ENCODE data around the gene TM4SF18.

TM4SF18 gene, protein sequence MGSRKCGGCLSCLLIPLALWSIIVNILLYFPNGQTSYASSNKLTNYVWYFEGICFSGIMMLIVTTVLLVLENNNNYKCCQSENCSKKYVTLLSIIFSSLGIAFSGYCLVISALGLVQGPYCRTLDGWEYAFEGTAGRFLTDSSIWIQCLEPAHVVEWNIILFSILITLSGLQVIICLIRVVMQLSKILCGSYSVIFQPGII

DNA sequence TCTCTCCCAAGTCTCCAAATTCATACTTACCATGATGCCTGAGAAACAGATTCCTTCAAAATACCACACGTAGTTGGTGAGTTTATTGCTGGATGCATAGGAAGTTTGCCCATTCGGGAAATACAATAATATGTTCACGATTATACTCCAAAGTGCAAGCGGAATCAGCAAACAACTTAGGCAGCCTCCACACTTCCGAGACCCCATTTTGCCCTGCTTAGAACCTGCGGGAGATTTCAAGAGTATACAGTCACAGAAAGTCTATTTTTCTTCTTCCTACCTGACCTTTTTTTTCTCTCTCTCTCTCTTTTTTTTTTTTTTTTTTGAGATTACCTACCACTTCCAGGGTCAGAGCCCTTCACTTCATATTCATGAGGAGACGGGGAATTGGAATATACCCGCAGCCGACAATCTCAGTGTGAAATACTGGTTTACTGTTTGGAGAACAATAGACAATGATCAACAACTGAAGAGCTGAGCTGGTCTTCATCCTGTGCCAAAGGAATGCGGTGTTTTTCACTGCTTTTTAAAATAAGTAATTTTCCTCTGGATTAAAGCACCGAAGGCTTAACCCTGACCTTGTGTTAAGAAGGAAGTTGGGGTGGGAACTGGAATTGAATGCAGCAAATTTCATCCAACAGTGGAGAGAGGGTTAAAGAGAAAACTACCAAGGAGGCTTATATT, at the start of gene TM4SF18:
Gene TM4SF18 (minus strand): TSS at position 461 of the 684 bp plus-strand sequence. CDS start 254 bp downstream, at position 207.
- ATAC-seq = no peak
- TF ChIP-seq, protein P1, sequence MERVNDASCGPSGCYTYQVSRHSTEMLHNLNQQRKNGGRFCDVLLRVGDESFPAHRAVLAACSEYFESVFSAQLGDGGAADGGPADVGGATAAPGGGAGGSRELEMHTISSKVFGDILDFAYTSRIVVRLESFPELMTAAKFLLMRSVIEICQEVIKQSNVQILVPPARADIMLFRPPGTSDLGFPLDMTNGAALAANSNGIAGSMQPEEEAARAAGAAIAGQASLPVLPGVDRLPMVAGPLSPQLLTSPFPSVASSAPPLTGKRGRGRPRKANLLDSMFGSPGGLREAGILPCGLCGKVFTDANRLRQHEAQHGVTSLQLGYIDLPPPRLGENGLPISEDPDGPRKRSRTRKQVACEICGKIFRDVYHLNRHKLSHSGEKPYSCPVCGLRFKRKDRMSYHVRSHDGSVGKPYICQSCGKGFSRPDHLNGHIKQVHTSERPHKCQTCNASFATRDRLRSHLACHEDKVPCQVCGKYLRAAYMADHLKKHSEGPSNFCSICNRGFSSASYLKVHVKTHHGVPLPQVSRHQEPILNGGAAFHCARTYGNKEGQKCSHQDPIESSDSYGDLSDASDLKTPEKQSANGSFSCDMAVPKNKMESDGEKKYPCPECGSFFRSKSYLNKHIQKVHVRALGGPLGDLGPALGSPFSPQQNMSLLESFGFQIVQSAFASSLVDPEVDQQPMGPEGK (CRISPR knock-in tag; IDR thresholded peaks at IDR 0.05; ENCODE audit: borderline replicate concordance) = no peak
- no peak for TF ChIP-seq ZFP3 (CRISPR knock-in tag; IDR thresholded peaks at IDR 0.05)
- TF ChIP-seq ISL1 (CRISPR knock-in tag; IDR thresholded peaks at IDR 0.05) = no peak
- TF ChIP-seq, protein P2, sequence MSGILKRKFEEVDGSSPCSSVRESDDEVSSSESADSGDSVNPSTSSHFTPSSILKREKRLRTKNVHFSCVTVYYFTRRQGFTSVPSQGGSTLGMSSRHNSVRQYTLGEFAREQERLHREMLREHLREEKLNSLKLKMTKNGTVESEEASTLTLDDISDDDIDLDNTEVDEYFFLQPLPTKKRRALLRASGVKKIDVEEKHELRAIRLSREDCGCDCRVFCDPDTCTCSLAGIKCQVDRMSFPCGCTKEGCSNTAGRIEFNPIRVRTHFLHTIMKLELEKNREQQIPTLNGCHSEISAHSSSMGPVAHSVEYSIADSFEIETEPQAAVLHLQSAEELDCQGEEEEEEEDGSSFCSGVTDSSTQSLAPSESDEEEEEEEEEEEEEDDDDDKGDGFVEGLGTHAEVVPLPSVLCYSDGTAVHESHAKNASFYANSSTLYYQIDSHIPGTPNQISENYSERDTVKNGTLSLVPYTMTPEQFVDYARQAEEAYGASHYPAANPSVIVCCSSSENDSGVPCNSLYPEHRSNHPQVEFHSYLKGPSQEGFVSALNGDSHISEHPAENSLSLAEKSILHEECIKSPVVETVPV (CRISPR knock-in tag; IDR thresholded peaks at IDR 0.05) = no peak
- TF ChIP-seq BACH2 (CRISPR knock-in tag; IDR thresholded peaks at IDR 0.05; ENCODE audit: borderline replicate concordance) = no peak
- no peak for TF ChIP-seq ZNF8 (CRISPR knock-in tag; IDR thresholded peaks at IDR 0.05)
- no peak for TF ChIP-seq ZC3H10 (CRISPR knock-in tag; IDR thresholded peaks at IDR 0.05)
- TF ChIP-seq TCF4 (CRISPR knock-in tag; IDR thresholded peaks at IDR 0.05; ENCODE audit: borderline replicate concordance) = no peak
- TF ChIP-seq GLIS3 (CRISPR knock-in tag; IDR thresholded peaks at IDR 0.05) = no peak
- no peak for TF ChIP-seq ZFP30 (CRISPR knock-in tag; IDR thresholded peaks at IDR 0.05)
- TF ChIP-seq, protein P3, sequence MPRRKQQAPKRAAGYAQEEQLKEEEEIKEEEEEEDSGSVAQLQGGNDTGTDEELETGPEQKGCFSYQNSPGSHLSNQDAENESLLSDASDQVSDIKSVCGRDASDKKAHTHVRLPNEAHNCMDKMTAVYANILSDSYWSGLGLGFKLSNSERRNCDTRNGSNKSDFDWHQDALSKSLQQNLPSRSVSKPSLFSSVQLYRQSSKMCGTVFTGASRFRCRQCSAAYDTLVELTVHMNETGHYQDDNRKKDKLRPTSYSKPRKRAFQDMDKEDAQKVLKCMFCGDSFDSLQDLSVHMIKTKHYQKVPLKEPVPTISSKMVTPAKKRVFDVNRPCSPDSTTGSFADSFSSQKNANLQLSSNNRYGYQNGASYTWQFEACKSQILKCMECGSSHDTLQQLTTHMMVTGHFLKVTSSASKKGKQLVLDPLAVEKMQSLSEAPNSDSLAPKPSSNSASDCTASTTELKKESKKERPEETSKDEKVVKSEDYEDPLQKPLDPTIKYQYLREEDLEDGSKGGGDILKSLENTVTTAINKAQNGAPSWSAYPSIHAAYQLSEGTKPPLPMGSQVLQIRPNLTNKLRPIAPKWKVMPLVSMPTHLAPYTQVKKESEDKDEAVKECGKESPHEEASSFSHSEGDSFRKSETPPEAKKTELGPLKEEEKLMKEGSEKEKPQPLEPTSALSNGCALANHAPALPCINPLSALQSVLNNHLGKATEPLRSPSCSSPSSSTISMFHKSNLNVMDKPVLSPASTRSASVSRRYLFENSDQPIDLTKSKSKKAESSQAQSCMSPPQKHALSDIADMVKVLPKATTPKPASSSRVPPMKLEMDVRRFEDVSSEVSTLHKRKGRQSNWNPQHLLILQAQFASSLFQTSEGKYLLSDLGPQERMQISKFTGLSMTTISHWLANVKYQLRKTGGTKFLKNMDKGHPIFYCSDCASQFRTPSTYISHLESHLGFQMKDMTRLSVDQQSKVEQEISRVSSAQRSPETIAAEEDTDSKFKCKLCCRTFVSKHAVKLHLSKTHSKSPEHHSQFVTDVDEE (CRISPR knock-in tag; IDR thresholded peaks at IDR 0.05) = no peak
- TF ChIP-seq, protein P4, sequence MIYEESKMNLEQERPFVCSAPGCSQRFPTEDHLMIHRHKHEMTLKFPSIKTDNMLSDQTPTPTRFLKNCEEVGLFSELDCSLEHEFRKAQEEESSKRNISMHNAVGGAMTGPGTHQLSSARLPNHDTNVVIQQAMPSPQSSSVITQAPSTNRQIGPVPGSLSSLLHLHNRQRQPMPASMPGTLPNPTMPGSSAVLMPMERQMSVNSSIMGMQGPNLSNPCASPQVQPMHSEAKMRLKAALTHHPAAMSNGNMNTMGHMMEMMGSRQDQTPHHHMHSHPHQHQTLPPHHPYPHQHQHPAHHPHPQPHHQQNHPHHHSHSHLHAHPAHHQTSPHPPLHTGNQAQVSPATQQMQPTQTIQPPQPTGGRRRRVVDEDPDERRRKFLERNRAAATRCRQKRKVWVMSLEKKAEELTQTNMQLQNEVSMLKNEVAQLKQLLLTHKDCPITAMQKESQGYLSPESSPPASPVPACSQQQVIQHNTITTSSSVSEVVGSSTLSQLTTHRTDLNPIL (CRISPR knock-in tag; IDR thresholded peaks at IDR 0.05; ENCODE audit: low read depth) = no peak

DNA sequence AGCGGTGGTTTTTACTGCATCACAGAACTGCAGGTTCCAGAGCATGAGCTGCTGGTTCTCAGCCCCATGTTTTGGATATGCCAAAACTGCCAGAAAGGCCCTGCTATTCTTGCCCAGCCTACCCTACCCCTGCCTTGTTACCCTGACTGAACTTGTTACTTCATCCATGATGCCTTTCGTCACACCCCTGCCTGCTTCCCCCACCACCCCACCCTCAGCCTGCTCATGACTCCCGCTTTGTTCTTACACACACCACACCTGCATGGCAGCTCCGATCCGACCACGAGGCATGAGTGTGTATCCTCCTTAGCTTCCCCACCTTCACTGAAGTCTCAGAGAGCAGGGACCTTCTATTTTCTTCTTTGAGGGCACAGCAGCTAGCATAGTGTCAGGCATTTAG, 49.1 kb upstream of the TM4SF18 start:
- TF ChIP-seq CSDC2 (CRISPR knock-in tag; IDR thresholded peaks at IDR 0.05) = no peak
- TF ChIP-seq ZNF8 (CRISPR knock-in tag; IDR thresholded peaks at IDR 0.05) = no peak
- TF ChIP-seq BACH2 (CRISPR knock-in tag; IDR thresholded peaks at IDR 0.05; ENCODE audit: borderline replicate concordance) = no peak
- TF ChIP-seq OSR1 (CRISPR knock-in tag; IDR thresholded peaks at IDR 0.05) = no peak
- no peak for TF ChIP-seq ZNF565 (CRISPR knock-in tag; conservative IDR thresholded peaks at IDR 0.05; ENCODE audit: low read depth)
- no peak for TF ChIP-seq SNAI2 (CRISPR knock-in tag; IDR thresholded peaks at IDR 0.05)
- TF ChIP-seq PPARA (CRISPR knock-in tag; IDR thresholded peaks at IDR 0.05; ENCODE audit: borderline replicate concordance) = no peak
- TF ChIP-seq, protein P2 (CRISPR knock-in tag; IDR thresholded peaks at IDR 0.05) = no peak
- TF ChIP-seq TOX (CRISPR knock-in tag; IDR thresholded peaks at IDR 0.05; ENCODE audit: borderline replicate concordance) = no peak
- TF ChIP-seq, protein P3 (CRISPR knock-in tag; IDR thresholded peaks at IDR 0.05) = no peak
- TF ChIP-seq, protein P5, sequence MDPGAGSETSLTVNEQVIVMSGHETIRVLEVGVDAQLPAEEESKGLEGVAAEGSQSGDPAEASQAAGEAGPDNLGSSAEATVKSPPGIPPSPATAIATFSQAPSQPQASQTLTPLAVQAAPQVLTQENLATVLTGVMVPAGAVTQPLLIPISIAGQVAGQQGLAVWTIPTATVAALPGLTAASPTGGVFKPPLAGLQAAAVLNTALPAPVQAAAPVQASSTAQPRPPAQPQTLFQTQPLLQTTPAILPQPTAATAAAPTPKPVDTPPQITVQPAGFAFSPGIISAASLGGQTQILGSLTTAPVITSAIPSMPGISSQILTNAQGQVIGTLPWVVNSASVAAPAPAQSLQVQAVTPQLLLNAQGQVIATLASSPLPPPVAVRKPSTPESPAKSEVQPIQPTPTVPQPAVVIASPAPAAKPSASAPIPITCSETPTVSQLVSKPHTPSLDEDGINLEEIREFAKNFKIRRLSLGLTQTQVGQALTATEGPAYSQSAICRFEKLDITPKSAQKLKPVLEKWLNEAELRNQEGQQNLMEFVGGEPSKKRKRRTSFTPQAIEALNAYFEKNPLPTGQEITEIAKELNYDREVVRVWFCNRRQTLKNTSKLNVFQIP (CRISPR knock-in tag; IDR thresholded peaks at IDR 0.05; ENCODE audit: borderline replicate concordance, low read depth) = no peak
- no peak for TF ChIP-seq ZFP3 (CRISPR knock-in tag; IDR thresholded peaks at IDR 0.05)
- TF ChIP-seq ISL1 (CRISPR knock-in tag; IDR thresholded peaks at IDR 0.05) = no peak
- TF ChIP-seq RARB (CRISPR knock-in tag; IDR thresholded peaks at IDR 0.05) = no peak
- peak; percentile 1; the same call in 1 of the 3 replicates for ATAC-seq
